Amniotic stem cell (primary cell): ENCODE measurements around the gene CELF6.

Experiments
- DNase-seq: peaks from one replicate; lab custom pipeline; 2025; lab: John Stamatoyannopoulos, UW

CELF6 gene

GRCh38 chr15:72271895-72272212 is 48.1 kb downstream of the CELF6 start:
- DNase-seq: no peak

GRCh38 chr15:72271221-72271620 is 48.7 kb downstream of the CELF6 start:
- DNase-seq: no peak

GRCh38 chr15:72269739-72270138 is 50.2 kb downstream of the CELF6 start:
- no peak for DNase-seq

- DNase-seq: no peak
Observed at GRCh38 chr15:72265031-72265430, 54.9 kb downstream of the CELF6 start.

GRCh38 chr15:72252663-72253299 is 67.2 kb downstream of the CELF6 start:
- no peak for DNase-seq

GRCh38 chr15:72249142-72249810 is 70.7 kb downstream of the CELF6 start:
- DNase-seq: no peak

- no peak for DNase-seq
Observed at GRCh38 chr15:72248514-72248913, 71.4 kb downstream of the CELF6 start.

- DNase-seq: no peak
Observed at GRCh38 chr15:72242775-72243370, 77.1 kb downstream of the CELF6 start.

- no peak for DNase-seq
Observed at GRCh38 chr15:72239652-72240051, 80.3 kb downstream of the CELF6 start.

GRCh38 chr15:72238586-72238985 is 81.4 kb downstream of the CELF6 start:
- DNase-seq: no peak

GRCh38 chr15:72237853-72238224 is 82.1 kb downstream of the CELF6 start:
- DNase-seq: no peak

GRCh38 chr15:72237029-72237852 is 82.7 kb downstream of the CELF6 start:
- DNase-seq: peak; percentile 92

- DNase-seq: no peak
Observed at GRCh38 chr15:72236381-72237003, 83.5 kb downstream of the CELF6 start.

- no peak for DNase-seq
Observed at GRCh38 chr15:72235298-72235697, 84.7 kb downstream of the CELF6 start.
